Measurements from ENCODE around the gene GDI2.

GDI2 gene

GRCh38 chr10:5741276-5741675, 72.0 kb downstream of the GDI2 start:
- H4K5ac ChIP-seq (ENCODE audit: low read length) = no peak overlapping the region
- H3K9ac ChIP-seq (ENCODE audit: low read length) = no peak overlapping the region
- no peaks in the 10 kb centered on the region for H3K79me2 ChIP-seq (ENCODE audit: control insufficient read depth, insufficient read depth, low read length)
- H3K4me3 ChIP-seq (ENCODE audit: low read length) = no peak overlapping the region
- no peaks in the 10 kb centered on the region for H3K4me1 ChIP-seq (ENCODE audit: control insufficient read depth, low read depth, low read length)
- H2BK5ac ChIP-seq (ENCODE audit: low read length) = no peak overlapping the region
- no peak overlapping the region for H2BK15ac ChIP-seq (replicated peaks; ENCODE audit: low read depth)
- no peak overlapping the region for H4K8ac ChIP-seq (ENCODE audit: low read depth, low read length)
- no peak overlapping the region for H2BK120ac ChIP-seq (ENCODE audit: low read depth, low read length)
- H3K27me3 ChIP-seq (ENCODE audit: insufficient read depth, low read length, poor library complexity) = no peaks in the 10 kb centered on the region
- H3K4ac ChIP-seq (ENCODE audit: low read depth, low read length) = no peak overlapping the region
- H3K27ac ChIP-seq (ENCODE audit: low read depth, low read length) = no peak overlapping the region
- no peak overlapping the region for H3K23ac ChIP-seq (ENCODE audit: low read length)
- H3K4me2 ChIP-seq (ENCODE audit: low read length) = no peak overlapping the region
- H3K56ac ChIP-seq (ENCODE audit: low read length) = no peak overlapping the region
- no CpG with 5 or more reads among the region's 1 CpG for WGBS (ENCODE audit: extremely low coverage, insufficient coverage, low lambda C conversion rate)
- H2AK5ac ChIP-seq (ENCODE audit: low read length) = no peak overlapping the region
- H3K18ac ChIP-seq (ENCODE audit: low read length) = no peak overlapping the region
- peaks cover 4% of the 10 kb centered on the region for H3K36me3 ChIP-seq (ENCODE audit: control insufficient read depth, insufficient read depth, low read length)
- no peak for DNase-seq
- H3K79me1 ChIP-seq (ENCODE audit: low read length) = peaks cover 2% of the 10 kb centered on the region

GRCh38 chr10:5738427-5738826, 74.8 kb downstream of the GDI2 start:
- H3K4me1 ChIP-seq (ENCODE audit: control insufficient read depth, low read depth, low read length) = no peaks in the 10 kb centered on the region
- H3K4me2 ChIP-seq (ENCODE audit: low read length) = no peak overlapping the region
- H3K18ac ChIP-seq (ENCODE audit: low read length) = no peak overlapping the region
- no peak overlapping the region for H3K56ac ChIP-seq (ENCODE audit: low read length)
- peaks cover 2% of the 10 kb centered on the region for H3K36me3 ChIP-seq (ENCODE audit: control insufficient read depth, insufficient read depth, low read length)
- H2BK15ac ChIP-seq (replicated peaks; ENCODE audit: low read depth) = no peak overlapping the region
- no peak overlapping the region for H3K27ac ChIP-seq (ENCODE audit: low read depth, low read length)
- no peak for DNase-seq
- H2BK120ac ChIP-seq (ENCODE audit: low read depth, low read length) = no peak overlapping the region
- H3K4me3 ChIP-seq (ENCODE audit: low read length) = no peak overlapping the region
- no peak overlapping the region for H3K4ac ChIP-seq (ENCODE audit: low read depth, low read length)
- H3K27me3 ChIP-seq (ENCODE audit: insufficient read depth, low read length, poor library complexity) = no peaks in the 10 kb centered on the region
- no peaks in the 10 kb centered on the region for H3K79me2 ChIP-seq (ENCODE audit: control insufficient read depth, insufficient read depth, low read length)
- H4K5ac ChIP-seq (ENCODE audit: low read length) = no peak overlapping the region
- no peak overlapping the region for H3K23ac ChIP-seq (ENCODE audit: low read length)
- no peak overlapping the region for H2BK5ac ChIP-seq (ENCODE audit: low read length)
- H3K79me1 ChIP-seq (ENCODE audit: low read length) = peaks cover 2% of the 10 kb centered on the region
- WGBS (ENCODE audit: extremely low coverage, insufficient coverage, low lambda C conversion rate) = no CpG with 5 or more reads among the region's 2 CpGs
- no peak overlapping the region for H3K9ac ChIP-seq (ENCODE audit: low read length)
- no peak overlapping the region for H4K8ac ChIP-seq (ENCODE audit: low read depth, low read length)
- H2AK5ac ChIP-seq (ENCODE audit: low read length) = no peak overlapping the region

DNA sequence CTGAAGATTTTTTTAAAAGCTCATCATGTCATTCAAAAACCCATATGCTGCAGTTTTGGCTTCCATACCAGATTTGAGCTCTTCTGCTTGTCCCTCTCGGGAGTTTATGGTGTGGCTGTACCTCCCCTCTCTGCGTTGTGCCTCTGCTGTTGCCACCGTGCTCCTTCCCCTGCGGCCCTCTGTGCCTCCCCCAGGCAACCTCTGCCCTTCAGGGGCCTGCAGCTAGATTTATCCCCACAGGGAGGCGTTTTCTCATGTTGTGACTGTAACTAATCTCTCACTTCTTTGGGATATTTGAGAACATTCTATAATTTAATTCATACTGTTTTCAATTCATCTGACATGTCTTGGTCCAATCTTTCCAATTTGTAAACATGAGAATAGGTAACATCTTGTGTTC, 75.9 kb downstream of the GDI2 start:
- Histone ChIP-seq H4K8ac (ENCODE audit: low read depth, low read length) (no peak overlapping the region), H4K5ac (ENCODE audit: low read length) (no peak overlapping the region), H2AK5ac (ENCODE audit: low read length) (no peak overlapping the region), H2BK5ac (ENCODE audit: low read length) (no peak overlapping the region), H2BK120ac (ENCODE audit: low read depth, low read length) (no peak overlapping the region), H3K4me1 (ENCODE audit: control insufficient read depth, low read depth, low read length) (no peaks in the 10 kb centered on the region), H2BK15ac (replicated peaks; ENCODE audit: low read depth) (no peak overlapping the region), H3K9ac (ENCODE audit: low read length) (no peak overlapping the region), H3K4me2 (ENCODE audit: low read length) (no peak overlapping the region), H3K27me3 (ENCODE audit: insufficient read depth, low read length, poor library complexity) (no peaks in the 10 kb centered on the region), H3K23ac (ENCODE audit: low read length) (no peak overlapping the region), H3K4ac (ENCODE audit: low read depth, low read length) (no peak overlapping the region), H3K79me1 (ENCODE audit: low read length) (peaks cover 2% of the 10 kb centered on the region), H3K79me2 (ENCODE audit: control insufficient read depth, insufficient read depth, low read length) (no peaks in the 10 kb centered on the region), H3K4me3 (ENCODE audit: low read length) (no peak overlapping the region), H3K27ac (ENCODE audit: low read depth, low read length) (no peak overlapping the region), H3K36me3 (ENCODE audit: control insufficient read depth, insufficient read depth, low read length) (peaks cover 2% of the 10 kb centered on the region), H3K56ac (ENCODE audit: low read length) (no peak overlapping the region), H3K18ac (ENCODE audit: low read length) (no peak overlapping the region)
- no CpG with 5 or more reads among the region's 5 CpGs for WGBS (ENCODE audit: extremely low coverage, insufficient coverage, low lambda C conversion rate)
- peak; percentile 65 for DNase-seq

- Histone ChIP-seq H2BK120ac (ENCODE audit: low read depth, low read length) (no peak overlapping the region), H3K4ac (ENCODE audit: low read depth, low read length) (no peak overlapping the region), H3K4me3 (ENCODE audit: low read length) (no peak overlapping the region), H4K8ac (ENCODE audit: low read depth, low read length) (no peak overlapping the region), H3K79me2 (ENCODE audit: control insufficient read depth, insufficient read depth, low read length) (no peaks in the 10 kb centered on the region), H3K36me3 (ENCODE audit: control insufficient read depth, insufficient read depth, low read length) (peaks cover 2% of the 10 kb centered on the region), H3K9ac (ENCODE audit: low read length) (no peak overlapping the region), H3K56ac (ENCODE audit: low read length) (no peak overlapping the region), H3K23ac (ENCODE audit: low read length) (no peak overlapping the region), H3K27ac (ENCODE audit: low read depth, low read length) (no peak overlapping the region), H3K4me1 (ENCODE audit: control insufficient read depth, low read depth, low read length) (no peaks in the 10 kb centered on the region), H2BK15ac (replicated peaks; ENCODE audit: low read depth) (no peak overlapping the region), H3K79me1 (ENCODE audit: low read length) (peaks cover 2% of the 10 kb centered on the region), H3K27me3 (ENCODE audit: insufficient read depth, low read length, poor library complexity) (no peaks in the 10 kb centered on the region), H4K5ac (ENCODE audit: low read length) (no peak overlapping the region), H3K18ac (ENCODE audit: low read length) (no peak overlapping the region), H3K4me2 (ENCODE audit: low read length) (no peak overlapping the region), H2AK5ac (ENCODE audit: low read length) (no peak overlapping the region), H2BK5ac (ENCODE audit: low read length) (no peak overlapping the region)
- no peak for DNase-seq
- no CpG with 5 or more reads among the region's 1 CpG for WGBS (ENCODE audit: extremely low coverage, insufficient coverage, low lambda C conversion rate)
These were observed 76.6 kb downstream of the GDI2 start for GRCh38 chr10:5736591-5736990.

DNA sequence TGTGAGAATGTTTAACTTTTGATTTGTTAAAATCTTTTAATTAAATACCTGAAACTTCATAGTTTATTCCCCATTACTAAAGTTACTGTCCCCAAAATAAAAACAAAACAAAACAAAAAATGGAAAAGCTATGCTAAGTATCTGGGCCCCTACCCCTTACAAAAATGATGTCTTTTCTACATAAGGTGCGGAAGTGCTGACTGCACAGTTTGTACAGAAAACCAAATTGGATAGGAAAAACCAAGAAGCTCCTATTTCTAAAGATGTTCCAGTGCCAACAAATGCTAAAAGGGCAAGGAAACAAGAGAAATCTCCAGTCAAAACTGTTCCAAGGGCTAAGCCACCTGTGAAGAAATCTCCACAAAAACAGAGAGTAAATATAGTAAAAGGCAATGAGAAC, 78.1 kb downstream of the GDI2 start:
- H3K4me2 ChIP-seq (ENCODE audit: low read length) = no peak overlapping the region
- H3K27me3 ChIP-seq (ENCODE audit: insufficient read depth, low read length, poor library complexity) = no peaks in the 10 kb centered on the region
- H3K56ac ChIP-seq (ENCODE audit: low read length) = no peak overlapping the region
- no CpG with 5 or more reads among the region's 1 CpG for WGBS (ENCODE audit: extremely low coverage, insufficient coverage, low lambda C conversion rate)
- no peak overlapping the region for H3K27ac ChIP-seq (ENCODE audit: low read depth, low read length)
- no peak overlapping the region for H3K9ac ChIP-seq (ENCODE audit: low read length)
- no peak overlapping the region for H2AK5ac ChIP-seq (ENCODE audit: low read length)
- no peak overlapping the region for H3K18ac ChIP-seq (ENCODE audit: low read length)
- no peak overlapping the region for H2BK5ac ChIP-seq (ENCODE audit: low read length)
- no peak overlapping the region for H4K5ac ChIP-seq (ENCODE audit: low read length)
- H3K4me1 ChIP-seq (ENCODE audit: control insufficient read depth, low read depth, low read length) = no peaks in the 10 kb centered on the region
- no peak overlapping the region for H3K4me3 ChIP-seq (ENCODE audit: low read length)
- no peaks in the 10 kb centered on the region for H3K79me2 ChIP-seq (ENCODE audit: control insufficient read depth, insufficient read depth, low read length)
- DNase-seq = no peak
- no peak overlapping the region for H4K8ac ChIP-seq (ENCODE audit: low read depth, low read length)
- no peak overlapping the region for H2BK120ac ChIP-seq (ENCODE audit: low read depth, low read length)
- no peak overlapping the region for H2BK15ac ChIP-seq (replicated peaks; ENCODE audit: low read depth)
- H3K23ac ChIP-seq (ENCODE audit: low read length) = no peak overlapping the region
- no peak overlapping the region for H3K4ac ChIP-seq (ENCODE audit: low read depth, low read length)
- no peaks in the 10 kb centered on the region for H3K36me3 ChIP-seq (ENCODE audit: control insufficient read depth, insufficient read depth, low read length)
- peaks cover 2% of the 10 kb centered on the region for H3K79me1 ChIP-seq (ENCODE audit: low read length)

GRCh38 chr10:5732141-5732540, 81.1 kb downstream of the GDI2 start:
- Histone ChIP-seq H3K27me3 (ENCODE audit: insufficient read depth, low read length, poor library complexity) (no peaks in the 10 kb centered on the region), H4K8ac (ENCODE audit: low read depth, low read length) (no peak overlapping the region), H2BK120ac (ENCODE audit: low read depth, low read length) (no peak overlapping the region), H3K9ac (ENCODE audit: low read length) (no peak overlapping the region), H2BK5ac (ENCODE audit: low read length) (no peak overlapping the region), H3K27ac (ENCODE audit: low read depth, low read length) (no peak overlapping the region), H3K4me1 (ENCODE audit: control insufficient read depth, low read depth, low read length) (no peaks in the 10 kb centered on the region), H3K4me2 (ENCODE audit: low read length) (no peak overlapping the region), H4K5ac (ENCODE audit: low read length) (no peak overlapping the region), H3K18ac (ENCODE audit: low read length) (no peak overlapping the region), H3K4me3 (ENCODE audit: low read length) (no peak overlapping the region), H3K23ac (ENCODE audit: low read length) (no peak overlapping the region), H3K56ac (ENCODE audit: low read length) (no peak overlapping the region), H3K36me3 (ENCODE audit: control insufficient read depth, insufficient read depth, low read length) (peaks cover under 1% of the 10 kb centered on the region), H2AK5ac (ENCODE audit: low read length) (no peak overlapping the region), H3K79me1 (ENCODE audit: low read length) (no peaks in the 10 kb centered on the region), H2BK15ac (replicated peaks; ENCODE audit: low read depth) (no peak overlapping the region), H3K79me2 (ENCODE audit: control insufficient read depth, insufficient read depth, low read length) (no peaks in the 10 kb centered on the region), H3K4ac (ENCODE audit: low read depth, low read length) (no peak overlapping the region)
- no peak for DNase-seq
- no CpG with 5 or more reads among the region's 4 CpGs for WGBS (ENCODE audit: extremely low coverage, insufficient coverage, low lambda C conversion rate)

All from mesendoderm (in vitro differentiated cells).